CD4-positive, alpha-beta T cell treated with Interferon alpha-2 for 1 hour (primary cell): ENCODE measurements around the gene ZSCAN30.

Experiments
- DNase-seq, 2 donors: peaks; one replicate each; pipeline ENCODE4 v3.0.0-alpha.2; 2020 to 2022

ZSCAN30 gene

DNA sequence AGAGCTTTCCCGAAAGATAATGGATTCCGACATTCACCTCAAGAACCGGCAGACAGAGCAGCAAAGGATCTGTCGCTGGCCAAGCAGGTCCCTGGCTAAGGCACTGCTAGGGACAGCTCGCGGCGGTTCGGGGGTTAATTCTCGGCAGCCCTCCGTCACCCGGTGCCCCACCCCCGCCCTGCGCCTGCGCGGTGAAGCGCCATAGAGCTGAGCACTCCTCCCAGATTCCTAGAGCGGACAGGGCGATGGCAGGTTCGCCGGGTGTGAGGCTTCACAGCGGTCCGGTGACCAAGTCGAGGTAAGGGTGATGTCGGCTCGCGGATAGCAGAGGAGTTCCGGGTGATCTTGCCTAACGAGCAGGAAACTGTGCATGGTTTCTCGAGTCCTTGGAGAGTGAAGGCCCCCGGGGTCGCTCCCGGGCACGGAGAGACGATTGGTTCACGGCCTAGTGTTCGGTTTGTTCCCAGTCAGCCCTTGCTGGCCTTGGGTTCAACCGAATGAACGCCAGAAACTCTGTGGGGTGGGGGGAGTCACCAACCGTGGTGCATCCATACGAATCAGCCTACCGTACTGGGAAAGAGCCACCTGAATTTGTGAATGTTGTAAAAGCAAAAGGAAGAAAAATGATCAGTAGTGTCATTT, at the start of gene ZSCAN30:
Gene ZSCAN30 (minus strand): TSS at position 136 of the 642 bp plus-strand sequence. CDS start 25,877 bp downstream, outside the sequence.
- peak; percentile 96 to 98 for DNase-seq

DNA sequence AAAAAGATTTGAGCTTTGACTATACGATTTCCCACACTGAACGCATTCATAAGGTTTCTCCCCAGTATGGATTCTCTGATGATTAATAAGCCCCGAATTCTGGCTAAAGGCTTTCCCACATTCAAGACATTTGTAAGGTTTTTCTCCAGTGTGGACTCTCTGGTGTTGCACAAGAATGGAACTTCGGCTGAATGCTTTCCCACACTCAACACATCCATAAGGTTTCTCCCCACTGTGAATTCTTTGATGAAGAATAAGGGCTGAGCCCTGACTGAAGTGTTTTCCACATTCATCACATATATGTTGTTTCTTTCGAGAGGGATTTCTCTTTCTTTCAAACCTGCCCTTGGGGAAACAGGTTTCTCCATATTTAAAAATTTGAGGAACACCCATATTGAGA, 47.3 kb upstream of the ZSCAN30 start:
- no peak for DNase-seq

DNA sequence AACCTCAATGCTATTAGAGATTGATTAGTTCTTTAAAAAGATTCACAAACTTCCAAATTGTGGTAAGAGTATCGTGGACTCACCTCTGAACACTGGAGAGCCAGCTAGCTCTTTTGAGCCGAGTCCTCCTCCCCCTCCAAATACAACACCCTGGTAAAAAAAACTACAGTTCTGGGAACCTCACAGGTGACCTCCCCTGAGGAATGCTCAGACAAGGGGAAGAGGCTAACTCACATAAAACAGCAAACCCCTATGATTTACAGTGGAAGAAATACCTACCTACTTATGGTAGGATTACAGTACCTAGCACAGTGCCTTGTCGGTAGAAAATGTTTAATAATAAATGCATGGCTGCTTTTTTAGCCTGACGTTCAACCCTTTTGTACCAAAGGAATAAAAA, 45.8 kb upstream of the ZSCAN30 start:
- DNase-seq: no peak

DNA sequence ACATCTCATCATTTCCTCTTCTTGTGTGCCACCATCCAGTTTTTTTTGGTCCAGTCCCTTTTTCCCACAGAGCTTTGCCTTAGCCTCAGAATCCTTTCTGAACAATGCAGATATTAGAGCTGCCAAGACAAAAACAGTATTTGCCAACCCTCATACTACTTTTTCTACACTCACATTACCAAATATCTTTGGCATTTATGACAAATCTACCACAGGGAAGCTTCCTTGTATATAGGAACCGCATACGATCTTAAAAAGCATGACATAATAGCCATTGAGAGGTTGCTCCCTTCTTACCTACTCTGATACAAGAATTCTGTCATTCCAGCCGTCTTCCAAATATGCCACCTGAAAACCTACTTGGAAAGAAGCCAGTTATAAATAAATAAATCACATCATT, 44.8 kb upstream of the ZSCAN30 start:
- DNase-seq: no peak

DNA sequence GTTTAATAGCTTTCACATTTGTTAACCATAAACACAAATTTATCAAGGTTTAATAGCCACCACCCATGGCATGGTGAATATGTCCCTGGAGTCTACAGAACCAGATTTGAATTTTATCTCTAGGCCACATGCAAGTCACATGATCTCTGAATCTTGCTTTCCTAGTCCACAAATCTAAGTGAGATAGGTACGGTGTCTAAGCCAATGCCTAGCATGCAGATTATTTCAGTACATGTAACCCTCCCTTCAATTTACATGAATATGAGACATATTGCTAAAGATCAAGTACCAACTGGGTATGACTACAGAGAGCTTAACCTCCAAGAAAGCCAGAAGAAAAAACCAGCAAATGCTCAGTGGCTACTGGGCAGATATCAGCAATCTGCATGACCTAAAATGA, 44.2 kb upstream of the ZSCAN30 start:
- DNase-seq: no peak

DNA sequence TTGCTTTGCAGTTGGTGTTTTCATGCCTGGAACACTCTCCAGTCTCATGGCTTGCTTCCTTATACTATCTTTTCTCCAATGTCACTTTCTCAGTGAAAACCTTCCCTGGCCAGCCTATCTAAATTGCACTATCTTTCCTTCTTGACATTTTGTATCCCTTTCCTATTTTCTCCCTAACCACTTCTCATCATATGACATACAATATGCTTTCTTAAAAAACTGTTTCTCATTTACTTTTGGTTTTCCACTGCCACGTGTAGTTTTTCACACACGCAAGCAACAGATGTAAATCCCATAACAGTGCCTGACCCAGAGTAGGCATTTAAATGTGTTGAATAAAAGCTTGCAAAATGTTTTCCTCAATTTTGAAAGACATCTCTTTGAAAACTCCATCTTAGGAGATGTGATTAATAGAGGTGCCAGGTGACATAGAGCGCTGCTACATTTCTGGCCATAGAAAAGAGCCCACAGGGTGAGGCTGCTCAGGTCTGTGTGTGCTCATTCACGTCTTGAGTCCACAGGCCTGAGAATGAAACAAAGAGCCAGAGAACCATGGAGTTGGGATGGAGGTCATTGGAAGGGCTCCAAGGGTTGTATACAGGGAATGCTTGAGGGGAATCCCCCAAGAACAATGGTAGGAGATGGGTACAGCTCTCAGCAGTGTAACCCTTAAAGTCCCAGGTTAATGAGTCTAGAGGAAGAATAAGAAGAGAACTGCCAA, 41.5 kb upstream of the ZSCAN30 start:
- no peak for DNase-seq

DNA sequence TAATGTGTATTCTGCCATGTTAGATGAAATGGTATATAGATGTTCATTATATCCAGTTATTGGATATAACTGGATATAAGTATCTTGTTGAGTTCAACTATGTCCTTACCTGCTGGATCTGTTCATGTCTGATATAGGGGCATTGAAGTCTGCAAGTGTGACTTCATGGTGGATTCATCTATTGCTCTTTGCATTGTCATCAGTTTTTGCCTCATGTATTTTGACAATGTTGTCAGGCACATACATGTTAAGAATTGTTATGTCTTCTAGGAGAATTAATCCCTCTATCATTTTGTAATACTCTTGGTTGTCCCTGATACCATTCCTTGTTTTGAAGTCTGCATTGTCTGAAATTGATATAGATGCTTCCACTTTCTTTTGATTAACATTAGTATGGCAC, 38.8 kb upstream of the ZSCAN30 start:
- no peak for DNase-seq

DNA sequence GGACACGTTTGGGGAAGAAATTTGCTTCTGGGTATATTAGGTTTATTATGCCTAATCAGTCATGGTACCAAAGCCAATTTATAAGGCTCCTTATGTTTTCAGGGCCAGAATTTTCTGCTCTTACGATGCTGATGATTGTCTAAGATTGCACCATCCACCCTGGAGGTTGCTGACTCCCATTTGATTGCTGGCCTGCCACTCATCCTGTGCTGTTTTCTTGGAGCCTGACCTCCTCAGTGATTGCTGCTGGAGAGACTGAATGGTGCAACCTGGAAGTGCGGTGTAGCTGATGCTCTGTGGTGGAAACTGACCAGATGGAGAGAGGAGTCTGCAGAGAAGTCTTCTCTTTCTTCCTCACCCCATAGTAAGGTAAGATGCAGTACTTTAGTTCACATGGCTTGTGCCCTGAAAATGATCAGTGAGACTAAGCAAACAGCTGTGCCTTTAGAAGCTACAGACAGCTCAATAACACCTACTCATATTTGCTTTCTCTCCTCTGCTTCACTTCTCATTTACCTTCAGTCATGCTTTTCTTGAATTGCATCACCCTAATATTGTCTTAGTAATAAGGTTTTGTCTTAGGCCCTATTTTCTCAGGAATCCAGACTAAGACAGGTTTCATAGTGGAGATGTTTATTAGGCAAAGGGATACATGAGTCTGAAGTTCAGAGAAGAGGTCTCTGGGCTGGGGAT, 36.8 kb upstream of the ZSCAN30 start:
- DNase-seq: no peak

DNA sequence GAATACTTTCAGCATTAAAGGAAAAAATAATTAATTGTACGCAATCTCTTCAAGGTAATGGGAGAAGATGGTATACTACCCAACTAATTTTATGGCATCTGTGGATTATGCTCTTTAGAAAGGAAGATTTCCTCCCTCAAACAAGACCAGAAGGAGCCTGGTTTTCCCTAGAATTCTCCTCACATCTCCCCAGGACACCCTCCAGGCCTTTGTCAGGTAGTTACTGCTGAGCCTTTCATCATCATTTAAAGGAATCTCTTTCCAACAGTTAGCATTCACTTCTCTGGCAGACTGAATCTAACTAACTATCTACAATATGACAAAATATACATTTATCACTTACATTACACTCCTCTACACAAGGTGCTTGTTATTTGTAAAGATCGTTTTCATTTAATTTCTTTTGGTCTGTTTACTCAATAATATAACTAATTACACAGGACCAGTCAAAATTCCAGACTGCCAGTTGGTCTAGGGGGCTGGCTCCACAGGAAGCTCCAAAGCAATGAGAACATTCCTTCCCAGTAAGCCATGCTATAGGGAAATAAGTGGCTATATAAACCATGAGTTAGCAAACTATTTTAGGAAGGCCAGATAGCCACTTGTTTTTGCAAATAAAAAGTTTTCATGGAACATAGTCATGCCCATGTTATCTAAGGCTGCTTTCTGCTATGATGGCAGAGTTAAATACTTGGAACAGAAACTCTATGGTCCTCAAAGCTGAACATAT, 35.1 kb upstream of the ZSCAN30 start:
- DNase-seq: no peak

DNA sequence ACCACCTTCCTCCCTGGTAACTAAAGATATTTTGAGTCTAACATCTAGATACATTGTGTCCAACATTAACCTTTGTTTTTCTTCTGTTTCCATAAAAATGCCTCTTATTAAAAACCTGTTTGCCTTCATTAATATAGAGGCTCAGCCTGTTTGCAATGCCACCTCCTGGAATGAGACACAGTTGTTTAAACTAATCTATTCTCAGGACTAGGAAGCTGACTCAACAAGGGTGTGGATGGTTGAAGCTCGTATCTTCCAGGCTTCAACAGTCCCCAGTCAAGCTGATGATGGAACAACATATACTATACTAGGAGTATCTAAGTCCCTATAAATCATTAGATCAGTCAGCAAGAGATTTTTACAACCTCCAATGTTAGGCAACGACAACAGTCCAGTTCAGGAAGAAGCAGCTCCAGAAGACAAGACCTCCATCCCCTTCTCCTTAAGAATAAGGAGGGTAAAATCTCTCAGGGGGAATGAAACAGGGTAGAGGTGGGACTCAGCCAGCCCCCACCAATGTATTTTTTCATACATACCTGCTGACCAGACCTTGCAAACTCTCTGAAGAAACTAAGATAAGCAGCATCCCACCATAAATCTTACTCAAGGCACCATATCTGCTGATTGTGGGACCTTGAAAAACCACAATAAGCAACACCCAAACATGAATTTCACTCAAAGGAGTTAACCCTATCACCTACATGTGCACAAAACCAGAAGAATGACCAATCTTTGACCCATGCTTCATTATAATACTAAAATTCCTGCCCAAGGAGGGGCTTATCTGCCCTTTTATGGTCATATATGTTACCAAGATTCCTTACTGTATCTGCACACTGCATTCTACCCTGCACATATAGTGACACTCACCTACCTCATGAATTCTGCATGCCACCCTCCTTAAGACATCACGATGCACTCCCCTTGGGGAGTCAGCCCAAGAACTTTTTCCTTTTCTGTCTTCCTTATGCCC, 32.7 kb upstream of the ZSCAN30 start:
- DNase-seq: no peak

DNA sequence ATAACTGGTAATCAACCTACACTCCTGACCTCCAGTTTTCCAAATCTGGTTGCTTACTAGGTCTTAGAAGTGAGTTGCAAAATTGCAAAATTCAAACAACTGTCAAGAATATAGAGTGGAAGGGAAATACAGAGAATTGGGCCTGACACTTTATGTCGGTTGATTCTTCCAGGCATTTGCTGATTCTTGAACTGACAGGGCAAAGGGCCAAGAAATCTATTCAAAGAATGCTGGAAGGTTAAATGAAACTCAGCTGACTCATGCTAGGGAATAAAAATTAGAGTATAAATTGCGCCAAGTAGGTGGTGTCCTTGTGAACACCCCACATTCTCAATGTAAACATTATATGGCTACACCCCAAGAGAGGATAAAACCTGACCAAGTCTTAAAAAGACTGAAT, 21.5 kb upstream of the ZSCAN30 start:
- DNase-seq: no peak

DNA sequence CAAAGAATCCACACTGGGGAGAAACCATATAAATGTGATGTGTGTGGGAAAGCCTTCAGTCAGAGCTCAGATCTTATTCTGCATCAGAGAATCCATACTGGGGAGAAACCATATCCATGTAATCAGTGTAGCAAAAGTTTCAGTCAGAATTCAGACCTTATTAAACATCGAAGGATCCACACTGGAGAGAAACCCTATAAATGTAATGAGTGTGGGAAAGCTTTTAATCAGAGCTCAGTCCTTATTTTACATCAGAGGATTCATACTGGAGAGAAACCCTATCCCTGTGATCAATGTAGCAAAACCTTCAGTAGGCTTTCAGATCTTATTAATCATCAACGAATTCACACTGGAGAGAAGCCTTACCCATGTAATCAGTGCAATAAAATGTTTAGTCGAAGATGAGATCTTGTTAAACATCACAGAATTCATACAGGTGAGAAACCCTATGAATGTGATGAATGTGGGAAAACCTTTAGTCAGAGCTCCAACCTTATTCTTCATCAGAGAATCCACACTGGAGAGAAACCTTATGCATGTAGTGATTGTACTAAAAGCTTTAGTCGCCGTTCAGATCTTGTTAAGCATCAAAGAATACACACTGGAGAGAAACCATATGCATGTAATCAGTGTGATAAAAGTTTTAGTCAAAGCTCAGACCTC, 16.7 kb upstream of the ZSCAN30 start:
- no peak for DNase-seq

DNA sequence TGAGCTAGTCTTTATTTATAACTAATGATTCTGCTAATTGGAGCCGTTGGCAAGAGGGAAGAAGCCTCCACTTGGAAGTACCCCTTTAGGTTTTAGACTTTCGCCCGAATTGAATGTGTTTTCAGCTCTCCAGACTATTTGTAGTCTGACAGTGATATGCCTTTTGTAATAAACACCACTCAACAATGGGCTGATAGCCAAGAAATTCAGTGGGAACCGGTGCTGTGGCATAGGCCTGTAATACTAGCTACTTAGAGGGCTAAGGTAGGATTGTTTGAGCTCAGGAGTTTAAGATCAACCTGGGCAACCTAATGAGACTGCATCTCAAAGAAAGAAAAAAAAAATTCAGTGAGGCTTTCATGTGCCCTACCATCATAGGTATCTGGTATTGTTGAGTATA, 13.6 kb upstream of the ZSCAN30 start:
- no peak for DNase-seq

DNA sequence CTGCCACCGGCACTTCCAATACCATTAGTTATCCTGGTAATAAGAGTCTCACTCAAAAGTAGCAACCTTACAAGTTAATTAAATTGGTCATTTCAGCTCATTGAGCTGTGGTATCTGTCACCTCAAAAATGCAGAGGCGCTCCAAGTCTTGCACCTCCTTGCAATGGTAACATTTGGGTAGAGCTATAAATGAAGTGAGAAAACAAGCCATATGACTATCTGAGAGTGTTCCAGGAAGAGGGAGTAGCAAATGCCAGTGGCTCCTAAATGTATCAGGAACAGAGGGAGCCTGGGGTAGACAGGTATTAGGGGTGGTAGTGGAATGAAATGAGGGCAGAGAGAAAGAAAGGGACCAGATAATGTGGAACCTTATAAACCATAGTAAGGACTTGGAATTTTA, 6.0 kb upstream of the ZSCAN30 start:
- no peak for DNase-seq

DNA sequence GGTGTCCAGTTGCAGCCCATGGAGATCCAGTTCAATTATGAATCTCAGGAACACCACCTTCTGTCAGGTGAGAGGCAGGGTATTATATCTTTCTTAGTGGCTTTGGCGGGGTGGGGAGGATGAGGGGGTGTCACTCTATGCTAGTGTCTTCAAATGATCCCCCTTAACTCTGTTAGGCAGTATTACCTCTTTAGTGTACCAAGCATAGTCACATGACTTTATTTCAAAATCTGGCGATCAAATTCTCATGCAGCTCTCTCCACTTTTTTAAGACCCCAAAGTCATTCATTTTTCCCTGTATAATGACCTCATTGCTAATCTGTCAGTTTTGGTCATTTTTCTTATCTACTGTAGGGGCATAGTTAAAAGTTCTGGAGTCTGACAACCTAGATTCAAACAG, 1.1 kb upstream of the ZSCAN30 start:
- DNase-seq: no peak

DNA sequence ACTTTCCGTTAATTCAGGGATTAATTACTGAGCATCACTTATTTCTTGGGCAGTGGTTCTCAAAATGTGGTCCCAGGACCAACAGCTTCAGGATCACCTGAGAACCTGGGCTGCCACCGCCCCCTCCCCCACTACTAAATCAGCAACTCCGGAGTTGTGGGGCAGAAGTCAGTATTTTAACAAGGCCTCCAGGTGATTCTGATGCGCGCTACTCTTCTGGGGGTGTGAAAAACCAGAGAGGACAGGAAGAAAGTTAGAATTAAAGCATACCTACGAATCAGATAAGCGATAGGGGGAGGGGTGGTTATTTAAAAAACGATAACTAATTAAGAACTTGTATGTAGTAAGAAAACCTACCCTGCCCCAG, 319 bp downstream of the ZSCAN30 start:
- DNase-seq: peak in 1 of 2 donors; percentile 36

DNA sequence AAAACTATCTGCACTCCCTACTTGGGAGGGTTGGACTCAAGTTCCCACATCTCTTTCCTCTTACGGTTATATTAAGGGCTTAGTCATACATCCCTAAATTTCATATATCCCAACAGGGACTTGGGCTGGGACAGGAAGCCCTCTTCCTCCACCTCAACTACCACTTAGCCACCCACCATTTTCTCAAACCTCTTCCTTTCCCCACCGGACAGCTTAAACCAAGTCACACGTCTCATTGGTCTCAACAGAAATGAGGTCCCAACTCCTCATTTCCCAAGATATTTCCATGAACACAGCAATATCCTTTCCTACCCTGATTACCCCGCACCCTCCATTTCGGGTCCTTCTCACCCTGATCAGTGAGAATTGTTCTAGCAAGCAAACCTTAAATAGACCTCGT, 736 bp downstream of the ZSCAN30 start:
- DNase-seq: no peak

DNA sequence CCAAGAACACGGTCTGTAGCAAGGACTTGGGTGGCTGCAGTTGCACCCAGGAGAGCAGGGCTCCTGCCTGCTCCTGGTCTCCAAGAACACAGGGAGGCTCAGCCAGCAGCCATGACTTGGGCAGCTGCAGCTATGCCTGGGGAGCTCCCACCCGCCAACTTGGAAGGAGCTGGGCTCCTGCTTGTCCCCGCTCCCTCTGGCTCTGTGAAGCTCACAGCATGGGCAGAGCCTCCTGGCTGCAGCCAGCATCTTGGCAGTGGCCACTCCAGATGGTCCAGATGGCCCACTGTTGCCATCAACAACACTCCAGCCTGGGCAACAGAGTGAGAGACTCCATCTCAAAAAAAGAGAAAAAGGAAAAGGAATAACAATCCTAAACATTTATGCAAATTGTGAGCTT, 5.2 kb downstream of the ZSCAN30 start:
- no peak for DNase-seq

DNA sequence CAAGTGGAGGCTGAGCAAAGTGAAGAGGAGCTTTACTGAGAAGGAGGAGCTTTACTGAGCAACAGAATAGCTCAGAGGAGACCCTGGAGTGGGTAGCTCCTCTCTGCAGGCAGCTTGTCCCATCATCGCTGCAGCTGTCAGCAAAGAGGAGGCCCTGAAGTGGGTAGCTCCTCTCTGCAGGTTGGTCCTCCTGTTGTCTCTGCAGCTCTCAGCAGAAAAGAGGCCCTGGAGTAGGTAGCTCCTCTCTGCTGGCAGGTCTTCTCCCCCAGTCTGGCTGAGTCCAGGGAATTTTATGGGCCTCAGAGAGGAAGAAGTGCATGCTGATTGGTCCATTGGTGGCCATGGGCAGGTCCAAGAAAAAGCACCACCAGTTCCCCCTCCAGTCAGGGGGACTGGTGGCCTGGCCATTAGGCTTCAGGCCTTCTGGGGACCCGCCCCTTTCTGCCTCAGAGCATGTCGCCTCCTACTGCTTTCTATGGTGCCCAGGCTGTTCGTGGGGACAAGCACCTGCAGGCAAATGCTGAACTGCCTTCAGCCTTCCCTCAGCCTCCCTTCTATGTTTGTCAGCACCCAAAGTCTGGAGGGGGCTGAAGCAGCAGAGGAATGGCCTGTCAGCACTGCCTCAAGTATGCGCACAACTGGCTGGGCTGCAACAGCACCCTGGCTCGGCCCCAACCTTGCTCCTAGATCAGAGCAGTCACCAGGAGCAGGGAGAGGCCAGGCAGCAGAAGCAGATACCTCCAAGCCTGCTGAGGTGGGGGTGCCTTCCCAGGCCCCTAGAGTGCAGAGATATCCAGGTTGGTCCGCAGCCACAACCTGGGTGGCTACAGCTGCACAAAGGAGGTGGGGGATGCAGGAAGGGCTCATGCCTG, 5.9 kb downstream of the ZSCAN30 start:
- no peak for DNase-seq

DNA sequence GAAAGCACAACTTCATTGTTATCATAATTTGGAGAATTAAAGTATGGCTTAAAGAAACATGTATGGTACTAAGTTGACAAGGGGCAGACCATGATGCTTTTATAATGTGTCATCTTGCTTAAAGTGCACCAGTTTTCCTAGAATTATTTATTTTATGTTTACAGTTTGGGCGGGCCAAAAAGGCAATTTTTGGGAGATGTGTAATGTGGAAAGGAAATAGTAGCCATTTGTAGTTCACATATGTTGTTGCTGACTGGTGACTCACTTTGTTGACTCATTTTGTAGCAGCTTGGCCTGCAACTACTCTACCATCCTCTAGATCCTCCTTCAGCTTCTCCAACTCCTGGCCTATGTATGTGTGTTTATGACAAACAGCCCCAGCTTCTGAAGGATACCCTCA, 7.7 kb downstream of the ZSCAN30 start:
- no peak for DNase-seq

DNA sequence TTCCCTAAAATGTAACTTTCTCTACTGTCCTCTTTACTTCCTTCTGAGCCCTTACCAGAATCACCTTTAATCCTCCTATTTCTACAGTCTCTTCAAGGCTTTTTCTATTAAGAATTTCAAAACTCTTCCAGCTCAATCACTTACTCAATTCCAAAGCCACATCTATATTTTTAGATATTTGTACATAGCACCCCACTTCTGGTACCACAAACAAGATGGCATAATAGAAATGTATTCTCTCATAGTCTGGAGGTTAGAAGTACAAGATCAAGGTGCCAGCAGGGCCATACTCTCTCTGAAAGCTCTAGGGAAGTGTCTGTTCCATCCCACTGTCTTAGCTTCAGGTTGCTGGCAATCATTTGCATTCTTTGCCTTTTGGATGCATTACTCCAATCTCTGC, 11.1 kb downstream of the ZSCAN30 start:
- no peak for DNase-seq
